ENCODE measurements around the gene HEATR9.

The HEATR9 gene

GRCh38 chr17:35808240-35808961, 60.3 kb downstream of the HEATR9 start:
- no peak for DNase-seq (ENCODE audit: low read depth in 2 of 2)

GRCh38 chr17:35807371-35808144, 61.1 kb downstream of the HEATR9 start:
- DNase-seq (ENCODE audit: low read depth in 2 of 2) = no peak

All from stimulated activated CD4-positive, alpha-beta T cell treated with anti-CD3 and anti-CD28 coated beads, Interleukin-1b, Interleukin-23, amount 100 ng/mL, for 1 hour (primary cell).